T-helper 17 cell (primary cell): ENCODE measurements around the gene RIMS4. TPM values are rescaled to one million over a fixed set of nuclear protein-coding genes. Genes with fewer than 3 reads are reported as not detected.

Experiments used
- ATAC-seq: fragments of 150-1000 bp; cut with Tn5 transposase; 2 replicates; pipeline ENCODE4 v1.10.0; 2021; ENCODE audit warnings: mild to moderate bottlenecking, moderate library complexity
- DNase-seq, 3 donors: peaks; one replicate each; pipeline versions ENCODE4 v3.0.0 to v3.0.0-alpha.2; 2020 to 2021
- H3K9me3 ChIP-seq: one replicate; pipeline ENCODE4 v1.7.0; 2013; ENCODE audit warnings: low read length, mild to moderate bottlenecking; ENCODE audit not compliant: control insufficient read depth, poor library complexity, severe bottlenecking
- H3K27ac Mint-ChIP-seq: one replicate; pipeline ENCODE4 v1.8.0; 2022; ENCODE audit warnings: mild to moderate bottlenecking, moderate library complexity, mixed read lengths
- H3K27me3 Mint-ChIP-seq: one replicate; pipeline ENCODE4 v1.8.0; 2022; ENCODE audit warnings: mixed read lengths
- H3K36me3 Mint-ChIP-seq: one replicate; pipeline ENCODE4 v1.8.0; 2022; ENCODE audit warnings: low read depth, mixed read lengths
- H3K4me1 Mint-ChIP-seq: one replicate; pipeline ENCODE4 v1.8.0; 2022; ENCODE audit warnings: mild to moderate bottlenecking, mixed read lengths
- H3K4me3 Mint-ChIP-seq: one replicate; pipeline ENCODE4 v1.8.0; 2022; ENCODE audit warnings: mild to moderate bottlenecking, moderate library complexity, mixed read lengths
- total RNA-seq, 4 donors: library from RNA in 2 of 4; stranded (reverse) in 2 of 4; gene quantifications; one replicate each; pipeline ENCODE4 v1.2.3 and lab custom pipeline; 2022 to 2026

RIMS4 gene
- total RNA-seq, 2 donors from 2014 or later: not detected

DNA sequence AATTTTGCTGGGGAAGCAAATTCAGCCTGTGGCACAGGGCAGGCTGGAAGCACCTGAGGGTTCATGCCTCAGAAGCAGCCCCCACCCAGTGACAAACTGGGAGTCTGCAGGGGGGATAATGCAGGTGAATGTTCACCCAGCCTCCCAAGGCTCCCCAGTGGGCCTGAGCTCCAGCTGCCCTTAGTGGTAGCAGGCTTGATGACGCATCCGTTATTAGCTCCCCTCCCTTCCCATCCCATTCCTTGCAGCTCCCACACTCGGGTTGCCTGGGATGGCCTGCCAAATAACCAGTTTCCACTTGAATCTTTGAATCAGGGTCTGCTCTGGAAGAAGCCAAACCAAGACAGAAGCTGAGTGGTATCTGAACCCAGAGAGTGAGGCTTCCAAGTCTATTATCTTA, 48.9 kb downstream of the RIMS4 start:
- Mint-ChIP-seq H3K36me3 (no peaks in the 10 kb centered on the region), H3K4me3 (no peak overlapping the region), H3K27ac (no peak overlapping the region), H3K4me1 (peaks cover 2% of the 10 kb centered on the region), H3K27me3 (peaks cover 49% of the 10 kb centered on the region)
- H3K9me3 ChIP-seq: no peaks in the 10 kb centered on the region
- DNase-seq (no peak), ATAC-seq (no peak)

DNA sequence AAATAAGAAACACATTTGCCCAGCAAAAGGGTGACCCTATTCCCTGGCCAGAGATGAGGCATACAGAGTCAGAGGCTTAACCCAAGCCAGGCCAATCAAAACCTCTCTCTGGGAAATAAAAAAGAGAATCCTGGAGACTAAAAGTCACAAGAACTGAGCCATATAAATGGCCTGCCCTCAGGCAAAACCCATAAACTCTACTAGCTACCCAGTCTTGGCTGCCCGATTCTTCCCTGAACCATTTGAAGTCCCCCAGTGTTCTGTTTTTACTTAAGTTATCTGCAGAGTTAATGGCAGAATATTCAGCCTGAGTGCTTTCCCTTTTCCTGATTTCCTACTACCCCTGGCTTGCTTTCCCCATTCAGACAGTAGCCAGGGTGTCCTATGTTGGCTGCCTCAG, 50.8 kb downstream of the RIMS4 start:
- Mint-ChIP-seq H3K4me1 (no peaks in the 10 kb centered on the region), H3K27me3 (peaks cover 42% of the 10 kb centered on the region), H3K27ac (no peak overlapping the region), H3K4me3 (no peak overlapping the region), H3K36me3 (no peaks in the 10 kb centered on the region)
- no peaks in the 10 kb centered on the region for H3K9me3 ChIP-seq
- DNase-seq: no peak
- ATAC-seq: no peak

DNA sequence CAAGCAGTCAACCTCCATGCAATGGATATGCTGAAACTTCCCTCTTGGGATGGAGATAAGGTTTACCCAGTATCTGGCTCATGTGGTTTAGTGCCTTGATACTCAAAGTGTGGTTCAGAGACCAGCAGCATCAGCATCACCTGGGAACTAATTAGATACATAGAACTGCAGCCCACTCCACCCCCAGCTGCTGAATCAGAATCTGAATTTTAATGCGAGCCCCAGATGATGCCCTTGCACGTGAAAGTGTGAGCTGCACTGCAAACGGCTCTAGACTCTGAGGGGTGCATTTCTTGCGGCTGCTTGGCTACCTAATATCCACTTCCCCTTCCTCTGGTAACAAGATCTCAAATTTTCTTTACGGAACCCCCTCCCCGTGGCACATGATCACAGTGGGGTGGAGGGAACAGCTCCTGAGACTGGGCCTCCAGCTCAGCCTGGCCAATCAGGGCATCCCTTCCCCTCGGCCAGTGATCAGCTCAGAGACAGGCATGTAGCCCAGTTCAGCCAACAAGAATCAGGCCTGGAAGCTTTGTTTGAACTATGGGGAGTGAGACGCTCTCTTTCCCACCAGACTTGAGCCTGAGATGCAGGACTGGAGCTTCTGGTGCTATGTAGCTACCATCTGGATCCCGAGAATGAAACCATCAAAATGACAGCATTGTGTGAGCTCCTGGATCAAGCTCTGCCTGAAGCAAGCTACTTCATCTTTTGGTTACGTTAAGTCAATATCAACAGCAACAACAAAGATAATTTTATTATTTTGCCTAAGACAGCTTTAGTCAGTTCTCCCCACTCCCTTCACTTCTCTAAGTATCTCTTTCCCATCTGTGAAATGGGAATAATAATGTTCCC, 51.9 kb downstream of the RIMS4 start:
- Mint-ChIP-seq H3K4me1 (peaks cover 2% of the 10 kb centered on the region), H3K27me3 (peaks cover 48% of the 10 kb centered on the region), H3K4me3 (no peak overlapping the region), H3K36me3 (no peaks in the 10 kb centered on the region), H3K27ac (no peak overlapping the region)
- no peaks in the 10 kb centered on the region for H3K9me3 ChIP-seq
- DNase-seq (no peak), ATAC-seq (no peak)

DNA sequence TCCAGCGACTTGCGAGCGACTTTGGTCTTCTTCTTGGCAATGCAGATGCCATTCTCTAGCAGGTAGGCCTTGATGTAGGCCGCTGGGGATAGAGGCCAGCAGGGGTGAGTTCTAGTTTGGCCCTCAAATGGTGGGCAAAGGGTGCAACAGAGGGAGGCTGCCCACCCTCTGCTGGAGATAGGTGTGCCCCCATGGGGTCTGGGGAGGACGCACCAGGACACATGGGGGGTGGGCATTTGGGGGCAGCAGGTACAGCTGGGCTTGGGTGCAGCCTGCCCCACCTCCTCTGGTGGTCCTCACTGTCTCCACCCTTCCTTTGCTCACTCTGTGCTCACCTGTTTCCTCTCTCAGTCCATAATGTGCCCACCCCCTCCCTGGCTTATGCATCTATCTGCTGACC, 53.4 kb downstream of the RIMS4 start:
- H3K27ac Mint-ChIP-seq: no peak overlapping the region
- DNase-seq (no peak), ATAC-seq (no peak)
- H3K4me1 Mint-ChIP-seq: peaks cover 2% of the 10 kb centered on the region
- H3K9me3 ChIP-seq: no peaks in the 10 kb centered on the region
- H3K4me3 Mint-ChIP-seq: no peak overlapping the region
- no peaks in the 10 kb centered on the region for H3K36me3 Mint-ChIP-seq
- H3K27me3 Mint-ChIP-seq: peaks cover 43% of the 10 kb centered on the region

DNA sequence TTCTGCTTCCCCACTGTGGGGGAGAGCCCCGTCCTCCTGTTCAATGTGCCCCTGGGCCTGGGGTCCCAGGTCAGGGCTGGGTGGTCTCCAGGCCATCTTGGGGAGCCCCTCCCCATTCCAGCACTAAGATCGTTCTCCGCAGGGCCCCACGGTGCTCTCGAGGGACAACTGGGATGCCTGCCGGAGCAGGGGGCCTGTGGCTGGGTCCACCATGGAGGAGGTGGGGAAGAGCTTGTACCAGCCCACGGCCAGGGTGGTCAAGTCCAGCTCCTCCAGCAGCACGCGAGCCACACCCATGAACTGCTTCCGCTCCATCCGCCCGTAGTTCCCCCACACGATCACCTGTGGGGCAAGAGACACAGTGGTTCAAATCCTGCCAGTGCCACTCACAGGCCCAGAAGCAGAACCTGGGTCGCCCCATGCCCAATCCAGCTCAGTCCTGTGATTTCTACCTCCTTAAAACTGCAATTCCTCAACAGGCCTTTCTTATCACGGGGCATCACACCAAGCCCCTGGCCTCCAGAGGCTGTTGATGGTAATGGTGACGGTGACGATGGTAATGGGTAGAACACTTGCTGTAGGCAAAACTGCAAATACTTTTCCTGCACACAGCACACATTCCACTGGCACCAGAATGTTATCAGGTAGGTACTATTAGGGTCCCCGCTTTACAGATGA, 54.2 kb downstream of the RIMS4 start:
- H3K4me1 Mint-ChIP-seq: peaks cover 2% of the 10 kb centered on the region
- H3K9me3 ChIP-seq: no peaks in the 10 kb centered on the region
- no peak for ATAC-seq
- no peaks in the 10 kb centered on the region for H3K36me3 Mint-ChIP-seq
- no peak overlapping the region for H3K27ac Mint-ChIP-seq
- no peak overlapping the region for H3K4me3 Mint-ChIP-seq
- no peak for DNase-seq
- H3K27me3 Mint-ChIP-seq: peaks cover 43% of the 10 kb centered on the region

DNA sequence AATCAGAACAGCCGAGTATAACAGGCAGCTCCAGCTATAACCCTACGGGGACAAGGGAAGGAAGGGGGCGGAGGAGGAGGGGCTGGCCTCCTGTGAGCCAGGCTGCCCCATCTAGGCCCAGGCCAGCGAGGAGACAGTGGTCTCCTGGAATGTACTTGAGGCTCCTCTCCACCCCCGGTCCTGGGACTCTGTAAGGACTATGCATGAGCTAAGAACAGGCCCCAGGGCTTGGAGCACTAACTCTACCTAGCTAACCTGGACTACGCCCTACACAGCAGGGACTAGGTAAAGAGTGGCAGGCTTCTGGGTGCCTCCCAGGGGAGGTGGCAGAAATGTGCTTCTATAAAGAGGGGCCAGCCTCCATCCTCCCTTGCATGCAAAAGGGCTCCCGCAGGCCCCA, 55.8 kb downstream of the RIMS4 start:
- no peaks in the 10 kb centered on the region for H3K36me3 Mint-ChIP-seq
- no peak overlapping the region for H3K4me3 Mint-ChIP-seq
- no peak for DNase-seq
- peaks cover 41% of the 10 kb centered on the region for H3K27me3 Mint-ChIP-seq
- no peaks in the 10 kb centered on the region for H3K9me3 ChIP-seq
- peaks cover 2% of the 10 kb centered on the region for H3K4me1 Mint-ChIP-seq
- H3K27ac Mint-ChIP-seq: no peak overlapping the region
- ATAC-seq: no peak

DNA sequence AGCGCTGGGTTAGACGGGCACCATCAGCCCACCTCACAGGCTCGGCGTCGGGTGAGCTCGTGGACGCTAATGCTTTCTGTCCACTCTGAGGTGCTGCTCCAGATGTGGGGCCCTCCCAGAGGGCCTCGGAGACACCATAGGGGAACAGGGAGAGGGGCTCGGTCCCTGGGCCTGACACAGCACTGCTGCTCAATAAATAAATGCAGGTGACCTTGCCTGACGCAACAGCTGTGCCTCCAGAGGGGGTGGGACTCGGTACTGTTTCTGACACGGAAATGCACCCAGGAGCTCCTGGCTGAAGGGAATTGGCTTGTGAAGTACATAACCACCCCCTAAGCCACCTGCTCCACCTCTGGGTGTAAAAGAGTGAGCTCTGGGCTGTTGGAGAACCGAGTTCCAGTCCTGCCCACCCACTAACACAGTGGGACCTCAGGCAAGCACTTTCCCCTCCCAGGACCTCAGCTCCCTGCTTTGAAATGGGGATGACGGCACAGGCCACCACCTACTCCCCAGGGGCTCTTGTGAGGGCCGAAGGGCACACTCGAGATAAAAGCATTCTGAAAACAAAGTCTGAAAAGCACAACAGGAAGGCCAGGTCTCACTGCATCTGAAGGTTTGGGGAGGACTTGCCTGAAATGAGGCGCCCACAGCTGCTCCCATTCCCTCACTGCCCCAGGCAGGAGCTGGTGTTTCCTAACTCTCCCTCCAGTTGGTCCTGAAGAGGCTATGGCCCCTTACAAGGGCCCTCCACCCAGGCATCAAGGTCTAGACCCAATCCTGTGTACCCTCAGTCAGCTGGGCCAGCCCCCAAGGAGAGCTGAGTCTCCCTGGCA, 58.0 kb downstream of the RIMS4 start:
- Mint-ChIP-seq H3K4me1 (peaks cover 5% of the 10 kb centered on the region), H3K27ac (no peak overlapping the region), H3K4me3 (no peak overlapping the region), H3K36me3 (no peaks in the 10 kb centered on the region), H3K27me3 (peaks cover 43% of the 10 kb centered on the region)
- H3K9me3 ChIP-seq: no peaks in the 10 kb centered on the region
- ATAC-seq (no peak), DNase-seq (no peak)

DNA sequence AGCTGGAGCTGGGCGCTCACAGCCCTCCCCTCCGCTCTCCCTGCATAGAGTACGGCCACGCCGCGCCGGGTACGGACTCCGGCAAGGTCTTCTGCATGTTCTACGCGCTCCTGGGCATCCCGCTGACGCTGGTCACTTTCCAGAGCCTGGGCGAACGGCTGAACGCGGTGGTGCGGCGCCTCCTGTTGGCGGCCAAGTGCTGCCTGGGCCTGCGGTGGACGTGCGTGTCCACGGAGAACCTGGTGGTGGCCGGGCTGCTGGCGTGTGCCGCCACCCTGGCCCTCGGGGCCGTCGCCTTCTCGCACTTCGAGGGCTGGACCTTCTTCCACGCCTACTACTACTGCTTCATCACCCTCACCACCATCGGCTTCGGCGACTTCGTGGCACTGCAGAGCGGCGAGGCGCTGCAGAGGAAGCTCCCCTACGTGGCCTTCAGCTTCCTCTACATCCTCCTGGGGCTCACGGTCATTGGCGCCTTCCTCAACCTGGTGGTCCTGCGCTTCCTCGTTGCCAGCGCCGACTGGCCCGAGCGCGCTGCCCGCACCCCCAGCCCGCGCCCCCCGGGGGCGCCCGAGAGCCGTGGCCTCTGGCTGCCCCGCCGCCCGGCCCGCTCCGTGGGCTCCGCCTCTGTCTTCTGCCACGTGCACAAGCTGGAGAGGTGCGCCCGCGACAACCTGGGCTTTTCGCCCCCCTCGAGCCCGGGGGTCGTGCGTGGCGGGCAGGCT, 60.1 kb downstream of the RIMS4 start:
- DNase-seq (no peak), ATAC-seq (peak; percentile 55)
- Mint-ChIP-seq H3K36me3 (no peaks in the 10 kb centered on the region), H3K4me3 (no peak overlapping the region), H3K27ac (no peak overlapping the region), H3K4me1 (peaks cover 10% of the 10 kb centered on the region), H3K27me3 (peaks cover 47% of the 10 kb centered on the region)
- H3K9me3 ChIP-seq: no peaks in the 10 kb centered on the region

DNA sequence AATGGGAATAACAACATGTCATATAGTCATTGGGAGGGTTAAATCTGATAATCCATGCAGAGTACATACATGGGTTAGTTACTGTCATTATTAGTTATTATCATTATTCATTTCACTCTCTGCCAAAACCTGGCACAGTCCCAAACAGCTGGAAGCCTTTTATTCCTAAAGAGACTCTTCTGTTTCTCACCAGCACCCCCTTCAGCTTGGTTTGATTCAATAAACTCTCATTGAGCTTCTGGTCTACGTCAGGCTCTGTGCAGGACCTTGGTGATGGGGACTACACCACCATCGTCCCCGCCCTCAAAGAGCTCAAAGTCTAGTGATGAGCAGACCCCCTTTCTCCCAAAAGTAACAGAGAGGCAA, 62.4 kb downstream of the RIMS4 start:
- H3K4me3 Mint-ChIP-seq: no peak overlapping the region
- H3K4me1 Mint-ChIP-seq: peaks cover 16% of the 10 kb centered on the region
- no peaks in the 10 kb centered on the region for H3K9me3 ChIP-seq
- no peak for ATAC-seq
- DNase-seq: no peak
- H3K36me3 Mint-ChIP-seq: peaks cover 2% of the 10 kb centered on the region
- H3K27me3 Mint-ChIP-seq: peaks cover 48% of the 10 kb centered on the region
- H3K27ac Mint-ChIP-seq: no peak overlapping the region

DNA sequence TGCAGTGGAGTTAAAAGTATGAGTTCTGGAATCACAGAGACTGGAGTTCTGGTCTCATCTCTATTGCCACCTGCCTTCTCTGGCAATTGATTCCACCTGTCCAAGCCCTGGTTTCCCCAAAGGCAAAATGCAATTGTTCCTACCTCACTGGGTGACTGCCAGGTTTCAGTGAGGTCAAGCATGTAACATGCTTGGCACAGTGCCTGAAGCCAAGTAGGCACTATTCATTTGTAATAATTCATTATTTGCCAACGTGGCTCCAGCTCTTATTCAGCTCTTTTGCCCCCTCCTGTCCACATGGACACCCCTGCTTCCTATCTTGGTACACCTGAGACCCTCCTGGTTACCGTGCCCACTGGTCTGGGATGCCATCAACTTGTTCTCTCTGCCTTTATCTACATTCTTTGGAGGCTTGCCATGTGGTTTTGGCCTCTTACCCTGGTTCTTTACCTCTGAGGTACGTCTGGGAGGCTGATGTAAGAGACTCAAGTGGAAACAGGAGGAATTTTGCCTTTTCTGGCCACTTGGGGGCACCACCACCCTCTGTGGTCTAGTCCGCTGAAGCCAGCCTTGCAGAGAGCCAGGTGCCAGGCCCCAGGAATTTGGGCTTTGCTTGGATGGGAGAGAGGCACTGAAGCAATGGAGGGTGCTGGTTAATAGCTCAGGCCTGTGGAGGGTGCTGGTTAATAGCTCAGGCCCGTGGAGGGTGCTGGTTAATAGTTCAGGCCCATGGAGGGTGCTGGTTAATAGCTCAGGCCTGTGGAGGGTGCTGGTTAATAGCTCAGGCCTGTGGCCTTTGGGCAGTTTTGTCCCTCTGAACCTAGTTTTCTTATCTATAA, 63.0 kb downstream of the RIMS4 start:
- Mint-ChIP-seq H3K27me3 (peaks cover 48% of the 10 kb centered on the region), H3K4me1 (peaks cover 16% of the 10 kb centered on the region), H3K36me3 (peaks cover 2% of the 10 kb centered on the region), H3K4me3 (peak overlapping the region; percentile 56), H3K27ac (peak overlapping the region; percentile 56)
- no peaks in the 10 kb centered on the region for H3K9me3 ChIP-seq
- peak in 2 of 3 donors; percentile 18 to 39 for DNase-seq
- peak; percentile 55 for ATAC-seq

DNA sequence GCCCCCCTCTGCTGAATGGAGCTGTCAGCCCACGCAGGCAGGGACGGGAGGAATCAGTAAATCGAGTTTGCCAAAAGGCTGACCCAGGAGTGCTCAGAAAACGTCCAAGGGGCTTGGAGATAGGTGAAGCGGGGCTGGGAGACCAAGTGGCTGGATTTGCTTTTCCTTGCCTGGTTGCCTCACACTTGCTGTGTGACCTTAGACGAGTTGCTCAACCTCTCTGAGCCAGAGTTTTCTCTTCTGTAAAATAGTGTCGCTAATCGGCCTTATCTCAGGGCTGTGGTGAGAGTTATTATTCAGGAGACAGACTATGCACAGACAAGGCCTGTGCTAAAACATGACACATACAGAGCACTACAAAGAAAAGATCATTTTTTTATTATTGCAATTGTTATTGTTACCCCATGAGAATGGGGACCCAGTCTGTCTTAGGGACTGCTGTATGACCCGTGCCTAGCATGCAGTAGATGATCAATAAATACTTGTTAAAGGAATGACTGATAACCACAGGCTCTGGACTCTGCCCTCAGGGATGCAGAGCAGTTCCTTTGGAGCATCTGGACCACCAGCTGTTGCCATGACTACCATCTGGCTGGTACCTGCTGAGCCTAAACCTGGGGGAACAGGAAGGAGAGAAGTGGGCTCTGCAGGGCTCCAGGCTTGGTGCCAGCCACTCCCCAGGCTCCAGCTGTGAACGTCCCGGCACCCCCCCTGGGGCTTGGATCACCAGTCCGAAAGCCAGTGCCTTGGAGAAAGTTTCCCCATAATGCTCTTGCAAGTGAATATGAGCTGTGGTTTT, 63.8 kb downstream of the RIMS4 start:
- H3K4me3 Mint-ChIP-seq: peak overlapping the region; percentile 81
- no peak for DNase-seq
- peak overlapping the region; percentile 49 for H3K27ac Mint-ChIP-seq
- peaks cover 16% of the 10 kb centered on the region for H3K4me1 Mint-ChIP-seq
- no peak for ATAC-seq
- peaks cover 2% of the 10 kb centered on the region for H3K36me3 Mint-ChIP-seq
- H3K9me3 ChIP-seq: no peaks in the 10 kb centered on the region
- H3K27me3 Mint-ChIP-seq: peaks cover 52% of the 10 kb centered on the region
